Activated CD4-positive, alpha-beta T cell treated with anti-CD3 and anti-CD28 coated beads, Interleukin-10, Interleukin-2, amounts not matched to agents 100 ng/mL and 50 ng/mL, durations not matched to agents 16 hours and 8 hours (primary cell): ENCODE measurements around the gene MVB12B.
"Not testable (repeated sequence)": the region's sequence is repeated elsewhere in the genome, so short reads cannot be mapped to it uniquely, and the experiment has no call there.

Experiments
- DNase-seq: peaks from one replicate; pipeline ENCODE4 v3.0.0-alpha.2; 2020

MVB12B gene

DNA sequence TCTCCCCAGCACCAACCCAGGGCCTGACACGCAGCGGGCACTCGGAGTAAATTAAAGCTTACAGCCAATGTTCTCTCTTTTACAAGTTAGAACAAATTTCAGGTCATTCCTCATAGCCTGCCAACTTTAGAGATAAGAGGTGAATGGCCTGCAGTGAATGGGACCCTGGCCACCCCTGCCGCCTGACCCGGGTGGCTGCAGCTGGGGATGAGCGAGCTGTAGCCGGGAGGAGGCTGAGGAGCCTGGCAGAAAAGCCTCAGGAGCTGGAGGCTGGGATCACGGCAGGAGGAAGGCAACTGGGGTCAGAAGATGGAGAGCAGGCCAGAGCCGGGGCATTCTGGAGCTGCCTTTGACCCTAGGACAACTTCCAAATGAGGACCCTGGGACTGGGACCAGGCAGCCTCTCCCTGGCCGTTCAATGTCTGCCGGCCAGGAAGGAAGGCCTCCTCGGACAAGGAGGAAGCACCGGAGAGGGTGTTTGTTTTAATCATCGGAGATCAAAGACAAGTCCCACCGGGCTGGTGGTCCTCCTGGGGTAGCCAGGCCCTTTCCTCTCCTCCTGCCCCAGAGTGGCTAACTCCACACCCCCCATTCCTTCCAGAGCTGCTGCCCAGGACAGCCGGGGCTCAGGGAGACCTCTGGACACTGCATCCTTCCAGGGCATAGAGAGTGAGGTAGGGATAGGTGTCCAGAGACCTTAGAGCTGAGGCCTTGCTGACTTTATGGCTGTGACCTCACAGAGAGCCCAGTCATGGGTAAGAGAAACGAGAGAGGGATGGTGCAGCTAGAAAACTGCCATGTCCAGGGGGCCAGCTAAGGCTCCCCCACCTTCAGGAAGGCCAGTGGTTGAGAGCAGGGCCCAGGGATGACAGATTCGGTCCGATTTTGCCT lies 199.8 kb downstream of the MVB12B start:
- no peak for DNase-seq

DNA sequence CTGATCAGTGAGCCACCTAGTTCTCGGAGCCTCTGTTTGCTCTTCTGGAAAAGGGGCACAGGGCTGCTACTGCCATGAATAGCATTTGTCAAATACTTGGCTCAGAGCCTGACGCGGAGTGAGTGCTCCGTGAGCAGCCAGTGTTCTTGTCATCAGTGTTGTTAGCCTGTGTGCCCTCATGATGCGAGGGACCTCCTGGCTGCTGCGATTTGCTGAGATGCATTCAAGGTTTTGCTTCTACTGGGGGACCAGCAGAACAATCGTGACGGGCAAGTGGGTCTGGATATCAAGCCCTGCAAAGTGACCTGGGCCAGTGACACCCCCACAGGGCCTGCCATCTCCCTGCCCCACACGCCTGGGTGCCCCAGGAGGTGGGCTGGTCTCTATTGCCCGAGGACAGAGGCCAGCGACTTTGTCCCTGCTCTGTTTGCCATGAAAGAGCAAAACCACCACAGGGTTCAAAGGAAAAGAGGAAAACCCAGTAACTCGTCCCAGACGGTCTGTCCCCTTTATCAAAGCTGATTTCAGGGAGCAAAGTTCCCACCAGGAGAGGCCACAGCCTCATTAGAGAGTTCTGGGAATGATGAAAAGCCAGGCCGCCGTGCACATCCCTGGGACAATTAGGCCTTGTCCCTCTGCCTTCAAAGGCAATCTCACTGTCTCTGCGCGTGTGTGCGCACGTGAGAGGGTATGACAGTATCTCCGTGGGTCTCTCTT lies 200.6 kb downstream of the MVB12B start:
- no peak for DNase-seq

DNA sequence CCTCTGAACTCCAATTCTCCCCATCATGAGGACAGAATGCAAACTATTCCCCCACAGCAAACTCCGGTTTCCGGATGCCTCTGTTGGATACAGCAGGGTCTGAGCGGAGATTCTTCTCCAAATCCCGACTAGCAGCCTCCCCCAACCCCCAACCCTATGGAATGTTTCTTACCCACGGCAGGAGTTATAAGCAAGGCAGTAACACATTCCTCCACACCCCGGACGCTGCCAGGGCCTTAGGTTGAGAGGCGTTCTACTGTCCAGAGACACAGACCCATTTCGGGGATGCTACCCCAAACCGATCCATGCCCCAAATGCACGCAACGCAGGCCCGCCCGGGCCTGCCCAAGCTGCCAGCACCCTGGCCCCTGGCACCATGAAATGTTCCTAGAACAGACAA lies 201.5 kb downstream of the MVB12B start:
- no peak for DNase-seq

DNA sequence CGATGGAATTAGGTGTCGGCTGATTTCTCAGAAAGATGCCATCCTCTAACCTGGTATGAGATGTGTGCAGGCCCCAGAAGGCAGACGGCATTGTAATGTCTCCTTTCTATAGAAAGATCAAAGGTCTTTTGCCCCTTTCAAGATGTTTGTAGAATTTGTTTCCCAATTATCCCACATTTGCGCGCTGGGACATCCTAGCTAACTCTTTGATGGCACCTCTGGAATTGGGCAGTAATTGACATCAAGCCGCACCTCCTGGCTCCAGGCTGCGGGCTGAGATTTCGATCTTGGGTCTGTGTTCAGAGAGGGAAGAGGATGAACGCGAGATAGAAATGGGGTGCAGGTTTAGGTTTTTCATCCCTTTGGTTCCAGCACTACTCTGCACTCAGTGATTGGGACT lies 202.3 kb downstream of the MVB12B start:
- DNase-seq = no peak

DNA sequence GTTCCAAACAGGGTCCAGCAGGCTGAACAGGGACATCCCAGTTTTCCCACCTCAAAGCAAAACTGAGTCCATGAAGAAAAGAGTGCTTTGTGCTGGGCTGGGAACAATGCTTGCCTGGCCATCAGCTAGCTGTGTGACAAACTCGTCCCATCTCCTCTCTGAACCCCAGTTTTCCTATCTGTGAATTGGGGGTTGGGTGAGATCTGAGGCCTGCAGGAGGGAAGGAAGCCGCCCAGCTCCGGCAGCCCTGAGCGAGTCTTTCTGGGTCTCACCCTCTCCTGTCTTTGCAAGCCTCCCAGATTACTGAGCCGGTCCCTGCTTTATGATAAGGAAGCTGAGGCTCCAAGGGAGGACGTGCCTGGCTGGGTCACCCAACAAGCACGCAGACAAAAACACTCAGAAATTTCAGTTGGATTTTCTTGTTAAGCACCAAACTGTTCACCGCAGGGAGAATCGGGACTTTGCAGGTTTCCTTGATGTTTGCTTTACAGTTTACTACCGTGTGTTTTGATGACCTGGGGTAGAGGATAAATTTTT lies 204.5 kb downstream of the MVB12B start:
- no peak for DNase-seq

DNA sequence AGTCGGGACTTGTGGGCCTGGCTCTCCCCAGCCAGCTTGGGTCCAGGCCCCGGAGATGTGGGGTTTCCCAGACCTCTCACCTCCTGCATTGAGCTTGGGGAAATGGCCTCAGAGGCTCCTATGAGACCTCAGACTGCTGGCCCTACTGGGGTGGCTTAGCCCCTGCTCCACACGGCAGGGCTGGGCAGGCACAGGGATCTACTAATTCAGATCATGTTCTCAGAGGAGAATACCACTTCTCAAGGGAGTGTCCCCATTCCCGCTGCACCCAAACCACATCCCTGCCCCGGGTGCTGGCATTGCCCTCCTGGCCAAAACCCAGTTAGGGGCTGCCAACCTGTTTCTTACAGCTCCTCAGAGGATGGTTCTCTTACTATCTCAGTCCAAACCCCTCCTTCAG lies 205.0 kb downstream of the MVB12B start:
- no peak for DNase-seq

DNA sequence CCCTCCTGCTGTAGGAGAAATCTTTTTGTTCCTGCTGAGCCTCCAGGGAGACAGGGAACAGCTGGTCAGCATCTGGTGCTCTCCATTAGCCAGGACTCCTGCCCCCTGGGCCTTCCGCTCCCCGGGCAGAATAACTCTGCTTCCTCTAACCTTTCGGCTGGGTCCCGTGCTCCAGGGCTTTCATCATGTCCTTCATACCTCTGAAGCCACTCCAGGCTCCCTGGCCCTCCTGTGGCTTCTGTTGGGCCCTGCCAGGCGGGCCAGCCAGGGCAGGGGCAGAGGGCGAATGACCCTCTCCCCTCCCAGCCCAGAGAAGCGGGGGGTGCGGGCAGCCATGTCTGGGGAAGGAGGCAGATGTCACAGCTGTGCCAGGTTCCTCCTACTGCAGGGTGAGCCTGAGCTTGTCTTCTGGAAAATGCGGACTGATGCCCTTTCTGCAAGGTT lies 205.4 kb downstream of the MVB12B start:
- no peak for DNase-seq

DNA sequence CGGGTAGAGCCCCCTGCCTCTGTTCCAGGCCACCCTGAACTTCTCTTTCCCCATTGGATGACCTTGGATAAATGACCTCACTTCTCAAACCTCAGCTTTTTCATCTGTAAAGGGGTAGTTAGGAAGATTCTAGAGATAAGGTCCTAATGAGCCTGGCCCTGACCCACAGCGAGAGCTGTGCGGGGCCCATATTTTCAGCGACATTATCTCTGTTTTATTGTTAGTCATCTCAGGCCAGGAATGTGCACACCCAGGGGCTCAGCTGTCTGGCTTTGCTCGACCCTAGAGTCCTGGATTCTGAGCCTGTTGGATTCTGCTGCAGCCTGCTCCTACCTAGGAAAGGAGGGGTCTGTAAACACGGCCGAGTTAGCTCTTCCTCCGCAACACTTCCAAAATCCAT lies 205.9 kb downstream of the MVB12B start:
- no peak for DNase-seq

DNA sequence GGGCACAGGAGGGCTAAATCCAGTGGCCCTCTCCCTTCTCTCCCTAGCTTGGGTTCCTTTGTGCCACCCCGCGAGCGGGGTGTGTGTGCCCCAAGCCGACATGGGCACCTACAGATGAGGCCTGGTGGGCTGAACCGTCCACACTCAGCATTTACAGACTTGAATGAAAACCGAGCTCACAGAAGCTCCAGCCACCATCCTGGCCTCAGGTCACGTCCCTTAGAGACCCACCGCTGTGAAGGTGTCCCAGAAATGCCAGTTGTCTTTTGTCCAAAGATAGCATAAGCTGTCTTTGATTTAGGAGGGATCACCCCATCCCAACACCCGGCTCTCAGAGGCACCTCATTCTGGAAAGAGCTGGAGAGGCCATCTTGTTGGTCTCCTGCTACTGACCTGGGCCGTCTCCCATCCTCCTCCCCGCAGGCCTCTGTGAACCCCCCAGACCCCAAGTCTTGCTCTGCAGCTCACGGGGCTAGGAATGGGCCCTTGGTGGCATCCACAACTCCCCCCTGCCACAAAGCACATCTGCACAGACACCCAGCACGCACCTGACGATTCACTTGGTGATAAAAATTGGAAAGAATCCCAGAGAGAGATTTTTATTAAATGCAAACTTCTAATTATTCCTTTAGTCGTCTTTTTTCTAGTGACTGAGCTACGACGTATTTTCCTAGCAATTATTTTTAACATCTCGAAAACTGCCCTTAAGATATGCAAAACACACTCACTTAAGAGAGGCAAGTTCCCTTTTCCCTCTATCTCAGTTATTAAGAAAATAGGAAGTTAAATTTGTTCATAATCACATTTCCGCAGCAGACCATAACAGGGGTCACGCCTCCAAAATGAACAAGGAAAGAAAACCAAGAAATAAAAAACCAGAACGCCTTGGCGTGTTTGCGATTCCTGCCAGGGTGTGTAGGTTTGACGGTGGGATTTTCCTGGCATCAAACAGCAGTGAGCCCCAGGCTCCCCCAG lies 206.6 kb downstream of the MVB12B start:
- DNase-seq = no peak

DNA sequence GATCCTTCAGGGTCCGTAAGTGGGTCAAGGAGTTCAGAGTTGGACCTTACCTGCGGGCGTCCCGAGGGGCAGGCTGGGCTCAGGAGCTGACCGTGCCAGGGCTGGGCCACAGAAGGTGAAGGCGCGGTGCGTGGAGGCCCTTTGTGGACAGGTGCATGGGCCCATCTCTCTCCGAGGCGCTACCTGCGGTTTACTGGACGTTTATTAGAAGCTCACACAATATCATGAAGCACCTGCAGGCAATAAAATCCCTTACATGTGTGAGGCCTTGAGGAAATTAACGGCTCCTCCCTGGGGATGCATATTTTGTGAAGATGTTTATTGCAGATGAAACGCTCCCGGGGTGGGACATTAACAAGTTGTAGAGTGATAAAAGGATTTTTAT lies 207.3 kb downstream of the MVB12B start:
- DNase-seq = no peak

DNA sequence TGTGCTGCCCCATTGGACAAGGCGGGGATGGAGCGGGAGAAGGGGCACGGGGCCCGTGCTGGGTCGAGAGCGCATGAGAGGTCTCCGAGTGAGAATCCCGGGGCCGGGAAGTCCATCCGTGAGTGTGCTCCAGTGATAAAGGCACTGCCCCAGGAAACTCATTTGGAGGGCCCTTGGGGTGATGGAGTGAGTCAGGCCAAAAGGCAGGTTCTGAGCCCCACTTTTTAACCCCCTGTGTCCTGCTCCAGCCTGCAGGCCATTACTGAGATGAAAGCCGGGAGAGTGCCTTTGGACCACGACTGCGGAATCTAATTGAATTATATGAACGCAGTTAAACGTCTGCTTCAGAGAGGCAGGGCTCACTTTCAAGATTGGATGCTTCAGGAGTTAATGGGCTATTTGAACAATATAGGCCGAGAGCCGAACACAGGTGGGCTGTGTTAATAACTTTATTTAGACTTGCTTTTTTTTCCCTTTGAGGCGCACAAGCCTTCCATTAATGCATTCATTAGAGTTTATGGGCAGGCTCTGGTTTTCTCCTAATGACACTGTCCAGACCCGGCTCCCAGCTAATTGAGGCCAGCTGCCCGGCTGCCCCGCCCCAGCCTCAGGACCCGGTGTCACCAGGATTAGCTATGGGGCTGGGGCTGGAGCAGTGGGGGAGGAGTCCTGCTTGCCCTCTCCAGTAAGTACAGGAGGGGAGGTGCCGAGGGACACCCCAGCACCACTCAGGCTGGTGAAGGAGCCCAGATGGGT lies 208.0 kb downstream of the MVB12B start:
- no peak for DNase-seq

DNA sequence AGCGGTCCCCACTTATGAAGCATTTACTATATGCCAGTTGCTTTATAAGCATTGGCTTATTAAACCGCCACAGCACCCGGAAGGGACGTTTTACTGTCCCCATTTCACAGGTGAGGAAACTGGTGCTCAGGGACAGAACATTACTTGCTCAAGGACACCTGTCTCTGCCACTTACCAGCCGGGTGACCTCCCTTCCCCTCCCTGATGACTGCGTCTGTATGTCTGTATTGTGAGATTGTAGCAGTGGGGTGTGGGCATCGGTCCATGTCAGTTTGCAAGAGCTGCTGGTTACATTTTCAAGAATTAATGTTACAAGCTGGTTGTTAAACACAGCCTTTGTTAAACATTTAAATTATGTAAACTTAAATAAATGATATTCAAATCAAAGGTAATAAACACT lies 209.5 kb downstream of the MVB12B start:
- no peak for DNase-seq

DNA sequence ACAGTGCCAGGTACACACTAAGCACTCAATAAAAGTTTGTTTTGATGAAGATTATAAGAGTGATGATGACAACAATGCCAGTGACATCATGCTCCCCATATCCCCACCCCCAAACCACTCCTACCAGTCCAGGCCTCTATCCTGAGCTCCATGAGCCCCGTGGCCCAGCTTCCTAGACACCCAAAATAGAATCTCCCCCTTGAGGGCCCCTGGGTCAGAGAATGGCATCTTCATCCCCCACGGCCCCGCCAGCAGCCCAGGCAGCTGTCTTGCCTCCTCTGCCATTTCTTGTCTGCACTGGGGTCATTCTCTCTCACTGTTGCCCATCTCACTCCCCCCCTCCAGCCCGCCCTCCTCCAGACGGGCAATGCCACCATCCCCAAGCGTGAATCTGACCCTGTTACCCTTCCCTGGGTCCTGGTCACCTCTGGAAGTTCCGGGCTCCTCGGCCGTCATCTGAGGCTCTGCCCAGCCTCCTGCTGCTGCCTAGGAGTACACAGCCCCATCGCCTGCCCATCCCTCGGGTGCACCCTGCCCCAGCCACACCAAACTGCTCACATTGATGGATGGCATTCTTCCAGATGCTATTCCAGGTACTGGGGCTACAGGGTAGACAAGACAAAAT lies 210.3 kb downstream of the MVB12B start:
- DNase-seq = no peak

DNA sequence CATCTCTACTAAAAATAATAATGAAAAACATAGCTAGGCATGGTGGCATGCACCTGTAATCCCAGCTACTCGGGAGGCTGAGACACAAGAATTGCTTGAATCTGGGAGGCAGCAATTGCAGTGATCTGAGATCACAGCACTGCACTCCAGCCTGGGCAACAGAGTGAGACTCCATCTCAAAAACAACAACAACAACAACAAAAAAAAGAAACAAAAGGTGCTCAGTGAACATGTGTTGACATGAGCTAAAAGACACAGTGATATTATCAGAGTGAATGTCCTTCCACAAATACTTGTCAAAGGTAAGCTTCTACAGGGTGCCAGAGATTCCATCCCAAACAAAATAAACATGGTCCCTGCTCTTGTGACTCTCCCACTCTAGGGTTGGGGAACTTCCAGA lies 211.9 kb downstream of the MVB12B start:
- no peak for DNase-seq

DNA sequence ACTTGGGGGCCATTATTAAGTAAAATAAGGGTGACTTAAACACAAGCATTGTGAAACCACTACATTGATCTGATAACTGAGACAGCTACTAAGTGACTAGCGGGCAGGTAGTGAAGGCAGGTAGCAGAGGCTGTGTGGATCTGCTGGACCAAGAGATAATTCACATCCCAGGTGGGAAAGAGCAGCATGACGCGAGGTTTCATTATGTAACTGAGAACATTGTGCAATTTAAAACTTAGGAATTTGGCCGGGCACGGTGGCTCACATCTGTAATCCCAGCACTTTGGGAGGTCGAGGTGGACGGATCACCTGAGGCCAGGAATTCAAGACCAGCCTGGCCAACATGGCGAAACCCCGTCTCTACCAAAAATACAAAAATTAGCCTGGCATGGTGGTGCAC lies 213.8 kb downstream of the MVB12B start:
- DNase-seq = not testable (repeated sequence)

DNA sequence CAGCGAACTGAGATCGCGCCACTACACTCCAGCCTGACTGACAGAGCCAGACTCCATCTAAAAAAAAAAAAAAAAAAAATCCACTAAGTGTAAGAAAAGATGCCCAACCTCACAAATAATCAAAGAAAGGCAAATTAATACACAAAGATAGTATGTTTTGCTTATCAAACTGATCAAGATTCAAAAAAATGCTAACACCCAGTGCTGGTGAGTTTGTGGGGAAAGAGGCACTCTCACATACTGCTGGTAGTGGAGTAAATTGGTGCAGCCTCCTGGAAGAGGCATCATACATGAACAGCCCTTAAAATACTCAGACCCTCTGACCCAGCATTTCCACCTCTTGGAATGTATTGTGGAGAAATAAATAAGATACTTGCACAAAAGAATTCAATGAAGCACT lies 216.9 kb downstream of the MVB12B start:
- DNase-seq = no peak

DNA sequence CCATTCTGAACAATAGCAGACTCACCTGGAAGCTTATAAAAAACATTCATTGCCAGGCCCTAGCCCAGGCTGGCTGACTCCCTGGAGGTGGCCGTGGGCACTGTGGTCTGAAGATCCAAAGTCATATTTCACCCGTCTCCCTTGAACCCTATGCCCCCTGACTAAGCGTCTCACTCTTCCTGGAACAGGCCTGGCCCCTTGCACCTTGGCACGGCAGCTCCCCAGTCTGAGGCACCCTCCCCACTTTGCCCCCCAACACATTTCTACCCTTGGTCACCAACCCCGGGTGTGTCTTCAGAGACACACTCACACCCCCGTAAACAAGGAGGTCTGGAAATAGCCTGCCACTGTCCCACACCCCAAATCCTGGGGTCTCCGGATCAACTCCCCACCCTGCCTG lies 218.5 kb downstream of the MVB12B start:
- DNase-seq = no peak

DNA sequence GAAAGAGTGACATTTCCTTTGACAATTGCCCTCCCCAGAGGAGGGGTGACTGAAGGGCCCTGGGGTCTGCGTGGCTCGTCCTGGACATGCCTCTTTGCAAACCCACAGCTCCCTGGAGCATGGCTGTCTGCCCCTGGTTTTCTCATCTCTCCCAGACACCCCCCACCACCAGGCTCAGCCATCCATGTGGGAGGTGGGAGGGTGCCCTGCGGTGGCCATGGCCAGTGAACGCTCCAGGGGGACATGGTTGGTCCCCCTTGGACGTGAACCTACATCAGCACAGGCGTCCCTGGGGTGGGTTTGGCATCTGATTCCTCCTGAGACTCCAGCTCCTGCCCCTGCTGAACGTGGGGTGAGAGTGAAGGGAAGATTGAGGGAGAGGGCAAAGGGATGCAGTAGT lies 219.4 kb downstream of the MVB12B start:
- DNase-seq = no peak

DNA sequence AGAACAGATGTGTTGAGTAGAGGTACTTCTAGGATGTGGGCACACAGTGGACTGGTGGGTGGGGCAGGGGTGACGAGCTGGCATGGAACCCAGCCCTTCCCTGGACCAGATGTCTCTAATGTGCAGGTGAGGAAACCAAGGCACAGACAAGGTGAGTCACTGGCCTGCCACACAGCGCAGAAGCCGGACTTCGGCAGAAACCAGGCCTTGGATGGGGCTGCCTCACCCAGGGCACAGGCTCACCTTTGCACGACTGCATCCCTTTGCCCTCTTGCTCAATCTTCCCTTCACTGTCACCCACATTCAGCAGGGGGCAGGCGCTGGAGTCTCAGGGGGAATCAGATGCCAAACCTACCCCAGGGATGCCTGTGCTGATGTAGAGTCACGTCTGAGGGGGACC lies 221.7 kb downstream of the MVB12B start:
- DNase-seq = no peak

DNA sequence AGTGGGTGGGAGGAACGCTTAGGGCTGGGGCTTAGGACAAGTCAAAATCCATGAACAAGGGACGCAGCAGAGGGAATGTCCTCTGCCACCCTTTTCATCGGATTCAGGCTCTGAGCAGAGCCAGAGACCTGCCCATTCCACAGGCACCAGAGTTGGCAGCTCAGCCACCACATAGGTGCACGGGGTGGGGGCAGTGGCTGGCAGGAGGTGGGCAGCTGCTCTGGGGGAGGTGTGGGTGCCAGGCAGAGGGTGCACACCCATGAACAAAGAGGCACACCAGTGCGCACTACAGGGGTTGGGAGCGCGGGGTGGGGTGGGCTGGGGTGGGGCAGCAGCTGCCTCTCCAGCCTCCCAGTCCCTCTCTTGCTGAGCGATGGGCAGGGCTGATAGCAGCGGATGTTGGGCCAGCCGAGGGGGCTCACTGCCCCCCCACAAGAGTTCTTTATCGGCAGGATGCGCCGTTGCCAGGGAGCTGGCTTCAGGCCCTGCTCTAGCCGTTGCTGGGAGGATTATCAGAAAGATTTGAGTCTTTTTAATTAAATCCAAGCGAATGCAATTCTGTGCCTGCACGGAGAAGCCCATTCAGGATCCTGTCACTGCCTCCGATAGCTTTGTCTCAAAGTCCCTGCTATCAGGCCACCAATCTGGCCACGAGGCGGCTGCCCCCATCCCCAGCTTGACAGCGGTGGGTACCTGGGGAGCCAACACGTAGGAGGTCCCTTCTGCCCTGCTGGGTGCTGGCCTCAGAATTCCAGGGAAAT lies 222.8 kb downstream of the MVB12B start:
- DNase-seq = no peak

DNA sequence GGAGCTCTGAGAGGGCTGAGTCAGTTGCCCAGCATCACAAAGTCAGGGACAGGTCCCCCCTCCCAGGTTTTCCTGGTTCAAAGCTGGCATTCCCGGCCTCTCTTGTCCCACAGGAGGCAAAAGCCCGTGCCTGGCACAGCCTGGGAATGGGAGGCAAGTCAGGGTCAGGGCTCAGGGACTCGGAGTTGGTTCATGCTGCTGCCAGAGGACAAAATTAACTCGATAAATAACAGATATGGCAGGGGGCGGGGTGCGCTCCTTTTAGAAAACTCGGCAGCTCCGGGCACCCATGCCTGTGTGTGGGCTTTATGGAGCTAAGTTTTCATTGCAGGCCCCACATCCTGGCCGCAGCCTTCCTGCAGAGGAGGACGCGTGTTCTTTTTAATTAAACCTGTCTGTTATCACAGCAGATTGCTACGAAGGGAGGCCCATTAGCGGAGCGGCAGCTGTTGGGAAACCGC lies 224.3 kb downstream of the MVB12B start:
- DNase-seq = no peak
